DMS 273 (cell line): ENCODE measurements around the gene CSF2.

ENCODE experiments used
- DNase-seq: peaks from one replicate; lab custom pipeline; 2025; ENCODE audit not compliant: unreplicated experiment; lab: John Stamatoyannopoulos, UW

The CSF2 gene

GRCh38 chr5:132073231-132074013 lies at the start of gene CSF2:
Gene CSF2, plus strand, starts transcription at chr5:132073789. Its CDS starts 35 bp downstream, at chr5:132073824.
- DNase-seq = no peak

GRCh38 chr5:132024117-132024435 lies 49.5 kb upstream of the CSF2 start:
- no peak for DNase-seq

GRCh38 chr5:132024789-132025402 lies 48.7 kb upstream of the CSF2 start:
- DNase-seq = no peak

- no peak for DNase-seq
These were observed 48.1 kb upstream of the CSF2 start for GRCh38 chr5:132025403-132025971.

GRCh38 chr5:132026516-132027008 lies 47.0 kb upstream of the CSF2 start:
- no peak for DNase-seq

- no peak for DNase-seq
These were observed 46.6 kb upstream of the CSF2 start for GRCh38 chr5:132027027-132027426.

GRCh38 chr5:132029609-132030330 lies 43.8 kb upstream of the CSF2 start:
- DNase-seq = no peak

- DNase-seq = no peak
These were observed 43.0 kb upstream of the CSF2 start for GRCh38 chr5:132030610-132031009.

- DNase-seq = no peak
These were observed 41.4 kb upstream of the CSF2 start for GRCh38 chr5:132032196-132032595.

GRCh38 chr5:132033122-132033521 lies 40.5 kb upstream of the CSF2 start:
- DNase-seq = no peak

- no peak for DNase-seq
These were observed 36.2 kb upstream of the CSF2 start for GRCh38 chr5:132037353-132037752.

GRCh38 chr5:132044207-132044606 lies 29.4 kb upstream of the CSF2 start:
- no peak for DNase-seq

GRCh38 chr5:132046880-132047299 lies 26.7 kb upstream of the CSF2 start:
- no peak for DNase-seq

GRCh38 chr5:132049093-132049492 lies 24.5 kb upstream of the CSF2 start:
- no peak for DNase-seq

- DNase-seq = no peak
These were observed 24.0 kb upstream of the CSF2 start for GRCh38 chr5:132049559-132049958.

GRCh38 chr5:132050136-132050535 lies 23.5 kb upstream of the CSF2 start:
- DNase-seq = no peak

GRCh38 chr5:132050661-132051552 lies 22.7 kb upstream of the CSF2 start:
- DNase-seq = no peak

- DNase-seq = no peak
These were observed 21.1 kb upstream of the CSF2 start for GRCh38 chr5:132052520-132052919.

GRCh38 chr5:132053483-132053882 lies 20.1 kb upstream of the CSF2 start:
- DNase-seq = no peak

- DNase-seq = no peak
These were observed 19.4 kb upstream of the CSF2 start for GRCh38 chr5:132054031-132054696.
